GM19238 (cell line): Measurements from ENCODE around the gene QPCTL.

Source experiments
- DNase-seq: peaks from one replicate; pipeline ENCODE4 v3.0.0; 2011; ENCODE audit warnings: low spot score; ENCODE audit not compliant: insufficient read length

Gene QPCTL

GRCh38 chr19:45692187-45693105 lies at the start of gene QPCTL:
QPCTL (plus strand) TSS chr19:45692666; CDS start chr19:45692704, 38 bp downstream.
- DNase-seq: peak; percentile 86

DNA sequence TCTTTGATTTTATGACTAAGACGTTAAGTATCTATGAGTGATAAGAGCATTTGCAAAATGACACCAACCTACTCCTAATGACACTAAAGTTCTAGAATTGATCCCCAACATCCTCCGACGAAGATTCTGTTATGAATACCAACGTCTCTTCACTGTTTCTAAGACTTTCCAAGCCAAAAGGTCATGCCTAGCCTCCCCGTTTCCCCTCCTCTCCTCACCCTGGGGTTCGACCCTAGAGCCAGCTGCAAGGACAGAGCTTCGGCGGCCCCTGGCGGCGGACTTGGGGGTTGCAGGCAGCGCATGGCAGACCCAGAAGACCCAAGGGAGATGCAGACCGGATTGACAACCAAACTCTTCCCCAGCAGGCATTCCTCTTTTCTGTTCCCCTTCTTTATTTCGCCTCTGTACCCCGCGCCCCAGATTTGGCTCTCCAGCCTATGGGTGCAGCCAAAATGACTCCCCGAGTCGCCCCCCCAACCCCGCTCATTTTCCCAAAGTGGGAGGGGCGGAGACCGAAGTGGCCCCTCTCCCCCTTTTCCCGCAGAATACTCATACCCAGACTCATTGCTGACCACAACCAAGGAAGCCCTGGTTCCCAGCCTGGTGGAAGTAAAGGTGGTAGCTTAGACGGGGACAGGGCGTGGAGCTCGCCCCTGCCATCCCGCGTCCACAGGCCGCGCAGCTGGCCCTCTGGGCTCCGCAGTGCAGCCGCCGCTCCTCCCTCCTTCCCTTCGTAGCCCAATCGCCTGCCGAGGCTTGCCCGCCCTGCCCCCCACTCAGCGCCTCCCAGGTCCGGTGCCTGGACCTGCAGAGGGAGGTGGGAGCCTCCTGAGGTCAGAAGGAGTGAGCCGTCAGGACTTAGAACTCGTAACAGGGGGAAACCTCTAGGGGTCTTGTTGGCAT lies 49.2 kb upstream of the QPCTL start:
- DNase-seq: peak; percentile 86

DNA sequence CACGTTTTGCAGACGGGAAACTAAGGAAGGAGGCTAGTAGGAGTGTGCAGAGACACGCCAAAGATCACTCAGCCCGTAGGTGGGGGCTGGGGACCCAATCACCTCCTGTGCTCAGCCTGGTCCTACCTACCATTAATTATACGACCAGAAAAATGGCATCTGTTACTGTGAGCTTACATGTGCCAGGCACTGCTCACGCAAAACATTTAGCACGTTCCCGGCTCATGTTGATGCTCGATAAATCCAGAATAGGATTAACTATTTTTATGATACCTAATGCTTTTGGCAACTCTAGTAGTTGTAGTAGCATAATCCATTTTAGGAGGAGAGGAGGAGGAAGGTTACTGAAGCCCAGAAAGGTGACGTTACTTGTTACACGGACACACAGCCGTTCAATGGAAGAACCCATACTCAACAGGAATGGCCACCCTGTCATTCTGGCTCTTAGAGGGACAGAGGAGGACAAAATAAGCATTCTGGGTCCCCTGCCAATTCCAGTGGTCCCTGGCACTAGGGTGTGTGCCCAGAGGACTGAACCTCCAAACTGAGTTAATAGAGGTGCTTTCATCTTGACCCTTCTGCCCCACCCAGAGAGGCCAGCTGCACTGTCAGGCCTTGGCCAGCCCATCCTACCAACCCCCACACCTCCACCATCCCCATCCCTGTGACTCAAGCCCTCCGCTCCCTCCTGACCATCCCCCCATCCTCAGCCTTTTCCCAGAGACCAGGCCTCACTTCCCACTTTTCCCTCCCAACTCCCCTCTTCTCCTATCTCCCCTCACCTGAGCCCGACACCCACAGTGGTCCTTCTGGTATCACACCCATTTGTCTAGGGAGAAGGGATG lies 48.3 kb upstream of the QPCTL start:
- no peak for DNase-seq

DNA sequence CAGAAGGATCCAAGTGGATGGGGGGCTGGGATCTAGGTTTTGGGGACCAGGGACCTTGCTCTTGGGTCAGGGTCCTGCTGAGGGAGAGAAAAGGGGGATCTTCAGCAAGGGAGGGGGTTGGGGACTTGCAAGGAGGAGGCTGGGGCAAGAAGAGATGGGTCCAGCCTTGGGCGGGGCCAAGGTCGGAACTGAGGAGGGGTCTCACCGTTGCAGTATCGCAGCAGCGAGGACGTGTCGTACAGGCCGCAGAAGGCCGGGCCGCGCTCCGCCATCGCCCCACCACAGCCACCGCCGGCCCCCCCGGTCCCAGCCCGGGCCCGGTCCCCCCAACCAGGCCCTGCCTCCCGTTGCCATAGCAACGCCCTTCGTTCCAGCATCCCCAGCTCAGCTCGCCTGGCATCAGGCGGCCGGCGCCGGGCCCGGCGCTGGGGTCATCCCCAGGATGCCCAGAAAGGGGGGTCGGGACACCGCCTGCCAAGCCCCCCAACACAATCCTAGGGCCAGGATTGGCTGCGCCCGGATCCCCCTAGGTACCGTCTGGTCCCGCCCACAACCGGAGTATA lies 47.3 kb upstream of the QPCTL start:
- no peak for DNase-seq

GRCh38 chr19:45645631-45646344 lies 46.7 kb upstream of the QPCTL start:
- peak; percentile 89 for DNase-seq

DNA sequence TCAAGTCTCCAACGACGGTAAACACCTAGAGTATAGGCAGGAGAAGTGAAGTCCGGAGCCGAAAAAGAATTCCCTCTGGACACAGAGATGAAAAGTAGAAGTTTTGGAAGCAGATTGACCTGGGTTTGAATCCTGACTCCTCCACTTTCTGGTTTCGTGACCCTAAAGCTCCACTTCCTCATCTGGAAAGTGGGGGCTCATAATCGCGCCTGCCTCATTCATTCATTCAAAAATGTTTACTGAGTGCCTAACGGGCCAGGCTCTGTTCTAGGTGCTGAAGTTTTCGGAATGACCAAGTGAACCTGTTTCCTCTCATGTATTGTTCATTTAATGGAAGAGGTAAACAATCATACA lies 46.1 kb upstream of the QPCTL start:
- no peak for DNase-seq

GRCh38 chr19:45650722-45651121 lies 41.7 kb upstream of the QPCTL start:
- DNase-seq: no peak

- no peak for DNase-seq
Measured at GRCh38 chr19:45653634-45654033, 38.8 kb upstream of the QPCTL start.

DNA sequence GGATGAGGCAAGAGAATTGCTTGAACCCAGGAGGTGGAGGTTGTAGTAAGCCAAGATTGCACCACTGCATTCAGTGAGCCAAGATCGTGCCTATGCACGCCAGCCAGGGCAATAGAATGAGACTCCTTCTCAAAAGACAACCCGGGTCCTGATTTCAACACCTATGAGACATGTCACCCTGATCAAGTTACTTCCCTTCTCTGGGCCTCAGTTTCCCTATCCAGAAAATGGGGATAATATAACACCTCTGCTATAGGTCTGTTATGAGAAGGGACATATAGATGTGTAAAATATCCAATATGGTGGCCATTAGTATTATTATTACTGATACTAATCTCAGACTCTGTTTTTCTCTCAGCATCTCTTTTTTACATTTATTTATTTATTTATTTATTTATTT lies 37.4 kb upstream of the QPCTL start:
- DNase-seq: no peak

- no peak for DNase-seq
Measured at GRCh38 chr19:45657520-45658167, 34.8 kb upstream of the QPCTL start.

DNA sequence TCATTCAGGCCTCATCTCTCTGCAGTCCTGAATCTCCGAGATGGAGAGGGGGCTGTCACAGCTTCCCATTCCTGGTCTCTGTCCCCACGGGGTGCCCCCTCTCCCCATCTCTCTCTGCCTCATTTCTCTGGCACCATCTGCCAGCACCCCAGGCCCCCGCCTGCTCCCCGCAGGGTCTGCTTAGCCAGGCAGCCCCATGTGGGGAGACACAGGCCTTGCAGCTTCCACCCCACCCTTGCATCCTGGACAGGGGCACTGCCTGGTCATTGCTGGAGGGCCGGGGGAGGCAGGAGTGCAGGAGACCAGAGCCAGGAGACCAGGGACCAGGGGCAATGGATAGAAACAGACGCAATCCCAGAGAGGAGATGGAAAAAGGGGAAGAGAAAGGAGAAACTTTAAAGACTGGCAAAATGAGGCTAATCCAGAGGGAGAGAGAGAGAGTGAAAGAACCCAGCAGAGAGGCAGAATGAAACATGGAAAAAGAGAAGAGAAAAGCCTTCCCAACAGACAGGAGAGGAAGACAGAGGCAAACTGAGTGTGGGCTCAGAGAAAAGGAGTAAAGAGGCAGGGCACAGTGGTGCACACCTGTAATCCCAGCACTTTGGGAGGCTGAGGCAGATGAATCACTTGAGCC lies 33.3 kb upstream of the QPCTL start:
- no peak for DNase-seq

GRCh38 chr19:45660636-45661035 lies 31.8 kb upstream of the QPCTL start:
- DNase-seq: no peak

- no peak for DNase-seq
Measured at GRCh38 chr19:45663800-45664199, 28.7 kb upstream of the QPCTL start.

- DNase-seq: no peak
Measured at GRCh38 chr19:45664575-45664974, 27.9 kb upstream of the QPCTL start.

- DNase-seq: peak; percentile 71
Measured at GRCh38 chr19:45667620-45668341, 24.7 kb upstream of the QPCTL start, which contains the start of gene GIPR. GIPR (plus strand) TSS chr19:45668221; CDS start chr19:45669521, 1,300 bp downstream.

DNA sequence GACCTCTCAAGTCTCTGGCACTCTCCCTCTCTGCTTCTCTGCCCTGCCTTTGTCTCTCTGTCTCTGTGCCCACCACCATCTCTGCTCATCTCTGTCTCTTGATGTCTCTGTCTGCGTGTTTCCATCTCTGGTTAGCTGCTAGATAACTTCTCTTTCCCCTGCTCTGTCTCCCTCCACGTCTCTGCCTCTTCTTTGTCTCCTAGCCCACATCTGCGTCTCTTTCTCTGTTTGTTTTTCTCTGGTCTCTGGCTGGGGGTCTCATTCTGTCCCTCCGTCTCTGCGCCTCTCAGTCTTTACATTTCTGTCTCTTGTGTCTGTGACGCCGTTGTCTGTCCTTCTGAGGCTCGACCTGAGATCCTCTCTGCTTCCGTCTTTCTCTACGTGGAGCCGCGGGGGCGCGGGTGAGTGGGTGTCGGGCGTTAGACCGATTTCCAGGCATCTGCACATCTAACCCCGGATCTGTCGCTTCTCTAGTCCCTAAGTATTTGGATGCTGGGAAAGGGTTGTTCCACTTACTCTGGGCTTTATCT lies 24.1 kb upstream of the QPCTL start:
- DNase-seq: peak; percentile 38

GRCh38 chr19:45670670-45671453 lies 21.6 kb upstream of the QPCTL start:
- peak; percentile 87 for DNase-seq

DNA sequence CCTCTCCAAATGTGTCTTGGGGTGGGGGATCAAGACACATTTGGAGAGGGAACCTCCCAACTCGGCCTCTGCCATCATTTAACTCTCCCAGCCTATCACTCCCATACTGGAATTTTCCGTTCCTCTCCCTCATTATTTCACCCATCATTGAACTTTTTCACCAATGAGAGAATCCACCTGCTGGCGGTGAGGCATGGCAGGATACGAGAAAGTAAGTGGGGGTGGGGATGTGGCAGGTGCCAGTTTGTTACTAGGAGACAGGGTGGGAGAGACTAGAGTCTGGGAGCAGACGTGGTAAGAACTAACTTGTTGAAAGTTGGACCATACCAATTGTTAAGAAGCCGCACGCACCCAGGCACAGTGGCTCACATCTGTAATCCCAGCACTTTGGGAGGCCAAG lies 17.5 kb upstream of the QPCTL start:
- DNase-seq: no peak
